Stimulated activated CD4-positive, alpha-beta T cell treated with anti-CD3 and anti-CD28 coated beads, Interleukin-4, amount 100 ng/mL, for 4 hours (primary cell): ENCODE measurements around the gene MYZAP.

Source experiments
- DNase-seq, 2 experiments: peaks; one replicate each; pipeline ENCODE4 v3.0.0-alpha.2; 2020

The MYZAP gene

GRCh38 chr15:57631386-57632110 is 39.8 kb downstream of the MYZAP start:
- DNase-seq = no peak

DNA sequence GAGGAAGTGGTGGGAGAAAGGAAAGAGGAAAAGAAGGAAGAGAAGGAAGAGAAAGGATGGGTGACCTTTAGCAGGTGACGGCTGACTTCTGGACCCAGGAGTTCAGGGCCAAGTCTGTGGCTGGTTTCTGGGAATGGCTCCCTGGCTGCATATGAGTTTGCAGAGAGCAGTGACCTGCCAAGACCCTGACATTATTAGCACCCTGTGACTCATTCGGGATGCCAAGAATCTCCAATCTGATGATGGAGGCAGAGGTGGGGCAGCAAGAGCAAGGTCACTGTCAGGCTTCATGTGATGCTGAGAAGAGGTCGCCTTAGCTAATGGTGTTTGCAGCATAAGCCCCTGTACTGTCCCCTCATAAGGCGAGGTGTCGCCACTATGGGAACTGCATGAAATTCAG is 42.6 kb downstream of the MYZAP start:
- no peak for DNase-seq

DNA sequence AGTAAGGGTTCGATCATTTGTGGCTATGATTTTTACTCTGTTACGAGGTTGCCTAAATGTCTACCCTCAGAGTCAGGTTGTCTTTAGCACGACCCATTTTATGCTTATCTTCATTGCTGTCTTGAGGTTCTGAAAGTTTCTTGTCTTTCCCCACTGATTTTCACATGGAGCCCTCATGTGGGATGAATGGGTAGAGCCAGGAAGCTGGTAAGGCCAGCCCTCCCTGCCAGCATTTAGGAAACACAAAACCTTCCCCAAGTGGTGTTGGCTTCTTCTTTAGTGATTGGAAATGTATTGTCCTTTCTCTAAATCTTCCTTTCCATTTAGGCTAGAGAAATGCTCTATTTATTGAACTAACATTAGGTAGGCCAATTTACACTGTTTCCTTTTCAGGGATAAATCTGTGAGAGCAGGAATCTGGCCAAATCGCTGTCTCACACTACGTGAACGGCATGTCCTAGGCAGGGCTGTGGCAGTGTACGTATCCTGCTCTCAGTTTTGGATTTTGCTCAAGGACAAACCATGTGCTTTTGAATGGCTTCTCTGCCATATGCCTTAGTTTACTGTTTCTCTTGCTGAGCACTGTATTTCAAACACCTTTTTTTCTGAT is 43.7 kb downstream of the MYZAP start:
- no peak for DNase-seq

GRCh38 chr15:57637846-57638245 is 46.1 kb downstream of the MYZAP start:
- DNase-seq = no peak

DNA sequence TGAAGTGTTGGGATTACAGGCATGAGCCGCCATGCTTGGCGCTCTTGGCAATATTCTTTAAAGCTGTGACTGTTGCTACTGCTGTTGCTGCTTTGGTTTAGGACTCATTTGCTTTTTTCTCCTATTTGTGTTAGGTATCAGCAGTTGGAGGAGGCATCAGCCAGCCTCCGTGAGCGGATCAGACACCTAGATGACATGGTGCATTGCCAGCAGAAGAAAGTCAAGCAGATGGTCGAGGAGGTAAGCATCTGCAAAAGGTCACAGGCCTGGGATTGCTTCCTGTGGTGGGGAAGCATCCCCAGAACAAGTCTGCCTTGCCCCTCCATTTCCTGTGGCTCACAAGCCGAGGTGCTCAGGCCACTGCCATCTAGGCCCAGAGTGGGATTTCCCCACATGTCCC is 47.6 kb downstream of the MYZAP start:
- no peak for DNase-seq

GRCh38 chr15:57640930-57641682 is 49.4 kb downstream of the MYZAP start:
- DNase-seq = no peak

DNA sequence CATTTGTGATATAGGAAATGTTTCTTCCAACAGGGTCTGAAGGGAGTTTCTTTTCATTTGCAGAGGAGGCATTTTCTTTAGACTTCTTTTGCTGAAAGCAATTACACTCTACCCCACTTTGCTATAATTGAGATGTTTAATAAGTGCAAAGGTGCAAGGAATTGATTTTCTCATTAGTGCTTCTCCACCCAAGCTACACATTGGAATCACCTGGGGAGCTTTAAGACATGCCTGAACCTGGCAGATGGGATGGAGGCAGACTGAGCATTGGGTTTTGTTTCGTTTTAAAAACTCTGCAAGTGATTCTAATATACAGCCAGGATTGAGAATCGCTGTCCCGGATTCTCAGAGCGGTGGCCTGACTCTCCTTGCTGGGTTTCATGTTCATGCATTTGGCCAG is 52.1 kb downstream of the MYZAP start:
- no peak for DNase-seq

GRCh38 chr15:57646087-57646486 is 54.4 kb downstream of the MYZAP start:
- DNase-seq = no peak

GRCh38 chr15:57647071-57647790 is 55.5 kb downstream of the MYZAP start:
- no peak for DNase-seq

GRCh38 chr15:57647791-57648130 is 56.1 kb downstream of the MYZAP start:
- no peak for DNase-seq

- no peak for DNase-seq
Observed at GRCh38 chr15:57649138-57649537, 57.4 kb downstream of the MYZAP start.

GRCh38 chr15:57651445-57651844 is 59.7 kb downstream of the MYZAP start:
- DNase-seq = no peak

- no peak for DNase-seq
Observed at GRCh38 chr15:57652481-57652880, 60.8 kb downstream of the MYZAP start.

DNA sequence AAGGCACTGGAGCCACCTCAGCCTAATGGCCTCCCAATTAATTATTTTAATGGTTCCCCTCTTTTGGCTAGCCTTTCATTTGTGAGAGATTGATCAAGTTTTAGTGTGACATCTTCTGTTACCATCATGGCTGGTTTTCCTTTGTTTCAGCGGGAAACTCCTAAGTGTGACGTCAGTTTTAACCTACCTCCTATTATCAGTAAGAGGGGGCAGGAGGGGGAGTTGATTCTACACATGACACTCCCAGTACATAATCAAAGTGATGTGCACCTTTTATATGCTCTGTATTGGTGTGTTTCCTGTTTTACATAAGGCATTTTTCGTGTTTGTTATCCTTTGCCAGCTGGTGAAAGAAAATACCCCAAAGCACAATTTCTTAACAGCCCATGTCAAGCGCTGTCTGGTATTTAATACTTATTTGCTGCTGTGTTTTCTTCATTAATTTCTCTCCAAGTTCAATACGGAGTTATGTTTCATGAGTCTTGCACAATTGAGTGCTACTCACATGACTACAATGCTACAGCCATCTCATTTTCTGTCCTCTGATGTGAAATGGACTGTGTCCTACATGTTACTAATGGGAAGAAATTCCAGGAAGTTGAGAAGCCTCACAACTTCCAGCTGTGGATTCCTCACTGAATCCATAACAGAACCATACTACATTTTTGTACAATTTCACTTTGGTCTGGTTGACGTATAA is 62.6 kb downstream of the MYZAP start:
- no peak for DNase-seq

GRCh38 chr15:57655053-57655452 is 63.3 kb downstream of the MYZAP start:
- no peak for DNase-seq

GRCh38 chr15:57655809-57656208 is 64.1 kb downstream of the MYZAP start:
- DNase-seq = no peak

- DNase-seq = no peak
Observed at GRCh38 chr15:57656434-57656833, 64.7 kb downstream of the MYZAP start.

DNA sequence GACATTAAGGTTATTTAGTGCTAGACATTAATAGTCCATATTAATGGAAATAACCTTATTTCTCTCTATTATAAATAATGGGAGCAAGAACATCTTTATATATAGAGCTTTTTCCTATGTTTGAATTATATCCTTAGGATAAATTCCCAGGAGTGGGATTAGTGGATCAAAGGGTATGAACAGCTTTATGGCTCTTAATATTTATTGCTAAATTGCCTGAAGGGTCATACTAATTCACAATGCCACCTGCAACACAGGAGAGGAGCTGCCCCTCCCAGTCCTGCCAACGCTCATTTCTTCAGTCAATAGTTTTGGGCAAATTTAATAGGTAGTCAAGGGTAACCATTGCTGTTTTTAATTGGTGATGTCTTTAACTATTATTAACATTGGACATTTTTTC is 65.9 kb downstream of the MYZAP start:
- no peak for DNase-seq

DNA sequence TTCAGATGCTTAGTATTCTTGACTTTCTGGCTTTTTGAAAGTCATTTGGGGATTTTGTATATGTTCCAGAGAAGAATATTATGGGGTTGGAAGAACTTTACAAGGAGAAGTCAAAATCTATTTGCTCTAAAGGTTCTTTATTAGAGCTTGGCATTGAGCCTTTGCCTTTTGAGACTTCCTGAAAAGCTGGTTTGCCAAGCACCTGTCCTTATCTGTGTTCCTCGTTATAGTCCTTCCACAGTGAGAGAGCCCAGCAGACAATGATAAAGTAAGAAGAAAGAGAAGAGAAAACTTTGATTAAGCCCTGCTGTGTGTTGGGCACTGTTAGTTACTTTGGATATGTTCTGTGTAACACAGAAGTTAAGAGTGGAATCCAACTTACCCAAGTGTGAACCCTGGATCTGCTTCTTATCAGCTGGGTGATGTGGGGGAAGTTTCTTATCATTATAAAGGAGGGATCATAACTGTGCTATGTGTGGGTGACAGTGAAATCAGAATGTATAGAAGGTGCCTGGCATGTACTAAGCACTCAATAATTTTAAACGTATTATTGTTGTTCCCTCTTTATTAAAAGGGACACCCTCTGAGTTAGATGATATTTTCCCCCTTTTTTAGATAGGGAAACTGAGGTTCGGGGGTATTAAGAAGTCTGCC is 70.5 kb downstream of the MYZAP start:
- DNase-seq = no peak

DNA sequence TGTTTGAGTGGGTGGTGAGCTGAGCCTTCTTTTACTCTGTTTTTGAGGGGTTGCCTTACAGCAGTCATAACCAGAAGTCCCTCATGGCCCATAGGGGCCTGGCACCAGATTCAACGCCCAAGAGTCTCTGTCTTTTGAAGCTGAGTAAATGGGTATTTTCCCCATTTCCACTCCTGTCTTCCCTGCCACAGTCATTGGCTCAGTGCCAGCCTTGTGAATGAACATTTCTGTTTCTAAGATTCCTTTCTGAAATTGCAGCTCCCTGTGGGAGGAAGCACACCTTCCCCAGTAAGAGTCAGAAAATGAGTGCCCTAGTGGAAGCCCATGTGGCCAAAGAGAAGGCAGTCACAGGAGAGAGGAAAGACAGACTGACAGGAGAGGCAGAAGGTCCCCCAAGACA is 71.1 kb downstream of the MYZAP start:
- DNase-seq = no peak

- DNase-seq = no peak
Observed at GRCh38 chr15:57663262-57663661, 71.6 kb downstream of the MYZAP start.

DNA sequence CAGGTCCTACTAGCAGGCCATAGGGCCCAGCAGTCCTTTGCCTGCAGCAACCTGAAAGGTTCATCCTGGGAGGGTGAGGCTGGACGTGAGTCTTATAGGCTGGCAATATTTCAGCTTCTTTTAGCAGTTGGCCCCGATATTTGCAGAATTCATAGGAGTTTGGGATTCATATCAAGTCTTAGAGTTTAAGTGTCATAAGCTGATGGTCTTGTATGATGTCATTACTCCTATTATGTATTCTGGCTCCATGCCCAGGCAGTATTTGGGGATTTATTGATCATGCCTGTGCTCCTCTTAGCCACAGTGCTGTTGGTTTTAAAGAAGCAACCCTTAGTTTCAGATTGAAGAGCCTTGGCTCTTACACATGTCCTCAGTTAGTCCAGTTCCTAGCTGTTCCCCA is 73.5 kb downstream of the MYZAP start:
- DNase-seq = no peak
